H1 (cell line): ENCODE measurements around the gene LYZ. TPM values are rescaled to one million over a fixed set of nuclear protein-coding genes. Genes with fewer than 3 reads are reported as not detected.

Source experiments
- CTCF ChIA-PET: fragments of 300-600 bp; sonication (Branson Sonifier 250); formaldehyde crosslinking; loops from one replicate; lab custom pipeline; 2021; ENCODE audit not compliant: partially characterized antibody; lab: Charles Lee
- POLR2A ChIA-PET: fragments of 300-600 bp; sonication (Branson Sonifier 250); formaldehyde crosslinking; loops from one replicate; lab custom pipeline; 2021; ENCODE audit warnings: inconsistent platforms; ENCODE audit not compliant: partially characterized antibody; lab: Charles Lee
- DNase-seq, 2 experiments: peaks; one replicate each; pipeline versions ENCODE4 v3.0.0 to v3.0.0-alpha.2; 2010 to 2022; ENCODE audit warnings: low spot score in 2 of 2, low read depth in 1 of 2, mixed read lengths in 1 of 2
- FAIRE-seq: peaks from 2 replicates; lab custom pipeline; 2011; peaks lifted over from hg19 to GRCh38; lab: Jason Lieb, UNC
- H2AFZ ChIP-seq: 2 replicates; pipeline ENCODE4 v1.8.1; 2012; ENCODE audit warnings: low read length, inconsistent platforms
- H2AK5ac ChIP-seq: 2 replicates; pipeline ENCODE4 v1.6.1; 2013; ENCODE audit warnings: low read depth, low read length
- H2BK120ac ChIP-seq: replicated peaks from 2 replicates; pipeline ENCODE3; 2013; ENCODE audit warnings: low read depth, low read length, inconsistent platforms
- H2BK12ac ChIP-seq: 2 replicates; pipeline ENCODE4 v1.6.1; 2013; ENCODE audit warnings: low read depth, low read length
- H2BK15ac ChIP-seq: 2 replicates; pipeline ENCODE4 v1.6.1; 2013; ENCODE audit warnings: low read length
- H2BK20ac ChIP-seq: 2 replicates; pipeline ENCODE4 v1.6.1; 2013; ENCODE audit warnings: low read length
- H2BK5ac ChIP-seq: 2 replicates; pipeline ENCODE4 v1.6.1; 2013; ENCODE audit warnings: low read depth, low read length
- H3K14ac ChIP-seq: 2 replicates; pipeline ENCODE4 v1.6.1; 2013; ENCODE audit warnings: inconsistent platforms; ENCODE audit not compliant: insufficient read length
- H3K18ac ChIP-seq: 2 replicates; pipeline ENCODE4 v1.6.1; 2013; ENCODE audit warnings: low read length; ENCODE audit errors: extremely low read depth
- H3K23ac ChIP-seq: 2 replicates; pipeline ENCODE4 v1.6.1; 2013; ENCODE audit warnings: inconsistent platforms; ENCODE audit not compliant: insufficient read length
- H3K23me2 ChIP-seq: 2 replicates; pipeline ENCODE4 v1.6.1; 2013; ENCODE audit warnings: low read depth, low read length
- H3K27ac ChIP-seq: 2 replicates; pipeline ENCODE4 v1.6.1; 2011; ENCODE audit warnings: low read depth, low read length, inconsistent platforms
- H3K27me3 ChIP-seq, 4 experiments: replicated peaks in 1 of 4; 1 replicate in 1 of 4; 2 replicates in 3 of 4; pipeline versions ENCODE4 v1.6.1 to v1.8.1; 2011 to 2013; ENCODE audit warnings: low read length in 3 of 4, mild to moderate bottlenecking in 3 of 4, inconsistent platforms in 2 of 4, mixed read lengths in 2 of 4, moderate library complexity in 1 of 4; ENCODE audit not compliant: control insufficient read depth in 3 of 4, insufficient read depth in 3 of 4; ENCODE audit errors: extremely low read depth in 1 of 4
- H3K36me3 ChIP-seq, 4 experiments: 2 replicates each; pipeline versions ENCODE4 v1.6.1 to v1.8.1; 2011 to 2013; ENCODE audit warnings: mild to moderate bottlenecking in 4 of 4, low read length in 3 of 4, moderate library complexity in 2 of 4, control low read depth in 1 of 4, inconsistent platforms in 1 of 4; ENCODE audit not compliant: insufficient read depth in 4 of 4, control insufficient read depth in 2 of 4
- H3K4ac ChIP-seq: replicated peaks from 2 replicates; pipeline ENCODE3; 2013; ENCODE audit warnings: low read length, low read depth, mixed read lengths, inconsistent platforms; ENCODE audit not compliant: insufficient read length
- H3K4me1 ChIP-seq, 4 experiments: replicated peaks in 1 of 4; 1 replicate in 1 of 4; 2 replicates in 3 of 4; pipeline versions ENCODE4 v1.6.1 to v1.8.1; 2011 to 2013; ENCODE audit warnings: low read length in 3 of 4, inconsistent platforms in 2 of 4, mixed read lengths in 1 of 4; ENCODE audit not compliant: insufficient read depth in 4 of 4, control insufficient read depth in 3 of 4
- H3K4me2 ChIP-seq, 2 experiments: 2 replicates each; pipeline versions ENCODE4 v1.6.1 to v1.8.1; 2011 to 2013; ENCODE audit warnings: low read depth in 2 of 2, low read length in 2 of 2, control low read depth in 1 of 2, inconsistent platforms in 1 of 2, mild to moderate bottlenecking in 1 of 2; ENCODE audit not compliant: insufficient read depth in 1 of 2
- H3K4me3 ChIP-seq, 4 experiments: fragments of 200-600, 300-600 bp in 1 of 4; sonication (generic), shearing (Covaris generic), sonication (Bioruptor Twin) in 1 of 4; 2 replicates each; pipeline versions ENCODE4 v1.5.1 to v1.8.1; 2011 to 2016; ENCODE audit warnings: low read length in 4 of 4, low read depth in 3 of 4, control low read depth in 2 of 4, inconsistent platforms in 2 of 4, mild to moderate bottlenecking in 2 of 4, mixed read lengths in 1 of 4, moderate library complexity in 1 of 4; ENCODE audit not compliant: insufficient read depth in 2 of 4; ENCODE audit errors: extremely low read depth in 1 of 4
- H3K56ac ChIP-seq: replicated peaks from 2 replicates; pipeline ENCODE3; 2013; ENCODE audit warnings: low read depth, mild to moderate bottlenecking, mixed read lengths, low read length, inconsistent platforms; ENCODE audit not compliant: insufficient read length
- H3K79me1 ChIP-seq: 2 replicates; pipeline ENCODE4 v1.6.1; 2013; ENCODE audit warnings: low read depth, low read length, control low read depth
- H3K79me2 ChIP-seq, 2 experiments: 2 replicates each; pipeline versions ENCODE4 v1.6.1 to v1.8.1; 2012 to 2013; ENCODE audit warnings: low read length in 2 of 2, mild to moderate bottlenecking in 2 of 2, inconsistent platforms in 1 of 2; ENCODE audit not compliant: insufficient read depth in 2 of 2, control insufficient read depth in 1 of 2
- H3K9ac ChIP-seq, 4 experiments: replicated peaks in 1 of 4; 1 replicate in 1 of 4; 2 replicates in 3 of 4; pipeline versions ENCODE4 v1.6.1 to v1.8.1; 2011 to 2013; ENCODE audit warnings: low read depth in 3 of 4, low read length in 3 of 4, control low read depth in 2 of 4, mild to moderate bottlenecking in 2 of 4, moderate library complexity in 2 of 4, inconsistent platforms in 1 of 4; ENCODE audit errors: extremely low read depth in 1 of 4
- H3K9me3 ChIP-seq, 2 experiments: 2 replicates each; pipeline versions ENCODE4 v1.6.1 to v1.8.1; 2012 to 2013; ENCODE audit warnings: mild to moderate bottlenecking in 2 of 2, moderate library complexity in 2 of 2, control low read depth in 1 of 2, inconsistent platforms in 1 of 2, low read depth in 1 of 2, low read length in 1 of 2, mixed read lengths in 1 of 2; ENCODE audit not compliant: insufficient read depth in 2 of 2
- H4K20me1 ChIP-seq, 2 experiments: replicated peaks in 1 of 2; 2 replicates each; pipeline versions ENCODE3 to v1.8.1; 2011 to 2013; ENCODE audit warnings: inconsistent platforms in 2 of 2, low read length in 2 of 2, mild to moderate bottlenecking in 1 of 2; ENCODE audit not compliant: insufficient read depth in 2 of 2, control insufficient read depth in 1 of 2
- H4K5ac ChIP-seq: 2 replicates; pipeline ENCODE4 v1.6.1; 2013; ENCODE audit warnings: low read length, low read depth, mixed read lengths, inconsistent platforms; ENCODE audit not compliant: insufficient read length
- H4K8ac ChIP-seq: 2 replicates; pipeline ENCODE4 v1.8.0; 2013; ENCODE audit warnings: mild to moderate bottlenecking, moderate library complexity, low read length, inconsistent platforms; ENCODE audit not compliant: insufficient read depth; ENCODE audit errors: extremely low read depth
- H4K91ac ChIP-seq: replicated peaks from 2 replicates; pipeline ENCODE3; 2013; ENCODE audit warnings: low read length, mixed read lengths, inconsistent platforms; ENCODE audit not compliant: insufficient read length
- ASH2L ChIP-seq: fragments of 200-600, 300-600 bp; sonication (generic); IDR thresholded peaks from one replicate; pipeline ENCODE4 v1.7.1; 2017; ENCODE audit warnings: low read length
- FOSL1 ChIP-seq: IDR thresholded peaks from 2 replicates; pipeline ENCODE4 v1.6.1; 2011; ENCODE audit warnings: mild to moderate bottlenecking, low read depth, low read length, moderate library complexity; ENCODE audit not compliant: insufficient read depth
- RBBP5 ChIP-seq: IDR thresholded peaks from 2 replicates; pipeline ENCODE4 v1.7.1; 2012; ENCODE audit warnings: low read depth, mild to moderate bottlenecking, inconsistent platforms, low read length, moderate library complexity, borderline replicate concordance
- SIX5 ChIP-seq: IDR thresholded peaks from 2 replicates; pipeline ENCODE4 v1.6.1; 2011; ENCODE audit warnings: mild to moderate bottlenecking, low read depth, low read length
- SRF ChIP-seq: IDR thresholded peaks from 2 replicates; pipeline ENCODE4 v1.6.1; 2011; ENCODE audit warnings: mild to moderate bottlenecking, low read depth, low read length, moderate library complexity
- TAF1 ChIP-seq: IDR thresholded peaks from 2 replicates; pipeline ENCODE4 v1.6.1; 2011; ENCODE audit warnings: mild to moderate bottlenecking, low read depth, low read length
- WGBS, 2 experiments: shearing (Covaris generic) in 1 of 2; methylation state at CpG; one replicate each; pipeline versions ENCODE4 v1.1.6 to v1.1.7; 2013 to 2015; ENCODE audit warnings: low lambda C conversion rate in 2 of 2, mixed read lengths in 2 of 2, inconsistent platforms in 1 of 2, low coverage in 1 of 2, missing lambda C conversion rate in 1 of 2; ENCODE audit not compliant: insufficient replicate concordance in 2 of 2, insufficient coverage in 1 of 2, insufficient read length in 1 of 2; ENCODE audit errors: extremely low coverage in 1 of 2, missing lambda C conversion rate in 1 of 2; 5-methylcytosine and 5-hydroxymethylcytosine counted together
- polyA plus RNA-seq, 7 experiments: library from polyadenylated mRNA; depleted of rRNA in 3 of 7; stranded (reverse) in 5 of 7; unstranded in 2 of 7; fragments of >200 nt in 5 of 7; fragments of 200-250 nt in 2 of 7; gene quantifications; 1 replicate in 5 of 7; 2 replicates in 1 of 7; 4 replicates in 1 of 7; pipeline versions ENCODE4 v1.2.1 to v1.2.3, GENCODE V29; 2011 to 2013; ENCODE audit warnings: missing spikeins in 2 of 7, mixed read lengths in 2 of 7
- total RNA-seq: library from RNA; stranded (reverse); fragmentation: NEBNext Ultra II Directional; extraction: Animal tissue kit (Norgen Biotek cat#: 25700); gene quantifications from 2 replicates; pipeline ENCODE4 v1.2.1, GENCODE V29; 2021

The LYZ gene
- total and polyA plus RNA-seq, 2 of the 8 experiments (the other 6 are each of a cell fraction or from before 2014, with no cell fraction given), result not detected

GRCh38 chr12:69330475-69331473 lies 17.4 kb upstream of the LYZ start:
- Histone ChIP-seq H3K36me3 (no peaks in the 10 kb centered on the region), H2AFZ (peak overlapping the region; percentile 87), H4K8ac (no peak overlapping the region), H3K4me2 (peak overlapping the region; percentile 61 to 81), H2BK120ac (no peak overlapping the region), H3K9me3 (no peaks in the 10 kb centered on the region), H3K18ac (peak overlapping the region; percentile 36; the same call in 1 of the 2 replicates), H4K5ac (peak overlapping the region; percentile 47), H3K23ac (no peak overlapping the region), H2BK15ac (no peak overlapping the region), H2BK20ac (no peak overlapping the region), H4K91ac (no peak overlapping the region), H2AK5ac (no peak overlapping the region), H2BK12ac (no peak overlapping the region; the same call in 1 of the 2 replicates), H3K27ac (no peak overlapping the region; the same call in none of the 2 replicates), H3K56ac (no peak overlapping the region), H3K23me2 (no peaks in the 10 kb centered on the region), H3K4ac (no peak overlapping the region), H4K20me1 (no peaks in the 10 kb centered on the region), H3K79me1 (no peaks in the 10 kb centered on the region), H3K27me3 (no peaks in the 10 kb centered on the region), H3K9ac (peak overlapping the region in 2 of 4 experiments; percentile 12 to 13; a peak in 4 of 7 replicates), H3K14ac (no peak overlapping the region), H3K4me1 (peaks cover 0 to 27% (median 9%) of the 10 kb centered on the region in 4 experiments; a peak in 3 of 7 replicates), H2BK5ac (peak overlapping the region; percentile 46; the same call in 1 of the 2 replicates), H3K79me2 (no peaks in the 10 kb centered on the region), H3K4me3 (peak overlapping the region; percentile 3 to 53 (median 17); a peak in 5 of 8 replicates)
- TF ChIP-seq TAF1, result 0 out of 2 replicates have a peak, but pooled peaks have one; percentile 41
- TF ChIP-seq FOSL1, result no peak
- TF ChIP-seq RBBP5, result peak; percentile 48; the same call in 1 of the 2 replicates
- 0 out of 2 replicates have a peak, but pooled peaks have one; percentile 14 for TF ChIP-seq SRF
- peak; percentile 74 for TF ChIP-seq ASH2L
- no peak for TF ChIP-seq SIX5
- POLR2A ChIA-PET, result interaction anchor here (1.2 kb wide), 1 partner anchor 24 kb away, joined by 4 read pairs; no protein-coding TSS in a partner anchor
- FAIRE-seq (no peak), DNase-seq (peak; percentile 41 to 58)
- WGBS, 2 experiments, result 16% methylated on average over 18 of the region's 18 CpGs; no CpG with 5 or more reads in 1 of the 2 experiments
- CTCF ChIA-PET, result interaction anchor here (0.8 to 2.3 kb wide), 12 partner anchors 9 to 324 kb away, joined by 3 to 7 read pairs (median 4); partner anchors contain the start of gene LYZ
